SU-DHL-6 (cell line): ENCODE measurements around the gene RBM15B.

ENCODE experiments used
- H2AFZ ChIP-seq: fragments of 200-600 bp; sonication (generic); 2 replicates; pipeline ENCODE4 v1.6.1; 2014; ENCODE audit warnings: low read depth, mild to moderate bottlenecking, moderate library complexity, mixed read lengths, antibody characterized with exemption, low read length; ENCODE audit not compliant: severe bottlenecking
- H3F3A ChIP-seq: fragments of 200-600 bp; shearing (Covaris generic); 2 replicates; pipeline ENCODE4 v1.6.0; 2016; ENCODE audit warnings: antibody characterized with exemption, mild to moderate bottlenecking; ENCODE audit not compliant: insufficient read depth
- H3K27ac ChIP-seq: fragments of 200-600 bp; sonication (generic); 2 replicates; pipeline ENCODE4 v1.5.1; 2016; ENCODE audit warnings: low read depth, mild to moderate bottlenecking, low read length, moderate library complexity, mixed read lengths
- H3K27me3 ChIP-seq: fragments of 200-600 bp; sonication (generic), shearing (Covaris generic); 2 replicates; pipeline ENCODE4 v1.6.0; 2014; ENCODE audit warnings: mild to moderate bottlenecking, low read length
- H3K36me3 ChIP-seq: fragments of 200-600 bp; sonication (generic); 2 replicates; pipeline ENCODE4 v1.6.1; 2014; ENCODE audit warnings: mild to moderate bottlenecking, low read length, mixed read lengths
- H3K4me2 ChIP-seq: fragments of 300-600, 200-600 bp; shearing (Covaris generic), sonication (generic); 2 replicates; pipeline ENCODE4 v1.6.0; 2014; ENCODE audit warnings: low read length, low read depth, mild to moderate bottlenecking; ENCODE audit not compliant: poor library complexity, severe bottlenecking
- H3K4me3 ChIP-seq: fragments of 200-600 bp; sonication (generic); 2 replicates; pipeline ENCODE4 v1.5.1; 2014; ENCODE audit warnings: antibody characterized with exemption, low read length, mild to moderate bottlenecking, mixed read lengths; ENCODE audit not compliant: insufficient read depth, poor library complexity, severe bottlenecking
- H3K79me2 ChIP-seq: fragments of 200-600 bp; sonication (generic); 2 replicates; pipeline ENCODE4 v1.6.1; 2014; ENCODE audit warnings: mild to moderate bottlenecking, low read length, moderate library complexity; ENCODE audit not compliant: insufficient read depth
- H3K9ac ChIP-seq: fragments of 200-600 bp; sonication (generic); 2 replicates; pipeline ENCODE4 v1.7.0; 2014; ENCODE audit warnings: mild to moderate bottlenecking, low read length
- H3K9me2 ChIP-seq: fragments of 200-600 bp; sonication (generic); replicated peaks from 2 replicates; pipeline ENCODE4 v1.6.1; 2014; ENCODE audit warnings: low read length; ENCODE audit not compliant: insufficient read depth
- H3K9me3 ChIP-seq: fragments of 200-600 bp; sonication (generic); 2 replicates; pipeline ENCODE4 v1.6.1; 2014; ENCODE audit warnings: low read length, mixed read lengths; ENCODE audit not compliant: insufficient read depth
- H4K20me1 ChIP-seq: fragments of 200-600 bp; sonication (generic); 2 replicates; pipeline ENCODE4 v1.6.1; 2014; ENCODE audit warnings: low read depth, mild to moderate bottlenecking, antibody characterized with exemption, low read length, moderate library complexity, mixed read lengths
- EZH2phosphoT487 ChIP-seq: fragments of 200-600 bp; sonication (generic), shearing (Covaris generic); conservative IDR thresholded peaks from 2 replicates; pipeline ENCODE4 v1.6.1; 2018; ENCODE audit warnings: mild to moderate bottlenecking, antibody characterized with exemption, low read length, moderate library complexity, mixed read lengths
- TF ChIP-seq, protein P1 (sequence below): fragments of 200-600 bp; sonication (generic); IDR thresholded peaks from one replicate; pipeline ENCODE4 v1.5.1; 2017; ENCODE audit warnings: antibody characterized with exemption, mild to moderate bottlenecking, low read length, moderate library complexity; ENCODE audit not compliant: insufficient read depth, poor library complexity, severe bottlenecking

Gene RBM15B

DNA sequence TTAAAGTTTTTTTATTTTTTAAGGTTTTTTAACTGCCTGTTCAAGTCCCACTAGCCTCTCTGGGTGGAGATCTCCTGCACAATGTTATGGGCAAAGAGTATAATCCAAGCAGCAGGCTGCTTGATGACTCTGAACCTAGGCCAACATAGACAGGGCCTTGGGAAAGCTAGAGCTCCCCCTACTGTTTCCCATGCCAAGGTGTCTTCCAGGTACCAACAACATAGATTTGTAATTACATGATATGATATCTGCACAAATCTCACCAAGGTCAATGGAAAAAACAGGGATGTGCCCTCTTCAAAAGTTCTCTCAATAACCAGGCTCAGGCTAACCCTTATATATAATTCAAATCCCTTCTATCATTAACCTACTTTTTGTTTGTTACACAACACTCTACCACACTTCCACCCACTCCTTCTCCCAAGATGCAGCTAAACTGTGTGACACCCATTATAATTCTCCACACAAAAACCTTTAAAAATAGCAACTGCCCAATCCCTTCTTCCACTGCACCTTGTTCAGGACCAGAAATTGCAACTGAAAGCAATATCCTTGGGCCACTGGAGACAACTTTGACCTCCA lies 43.8 kb downstream of the RBM15B start:
- Histone ChIP-seq H3K27ac (no peak overlapping the region), H3K79me2 (peaks cover 10% of the 10 kb centered on the region; the same call in 1 of the 2 replicates), H3K9me3 (no peaks in the 10 kb centered on the region), H3K4me2 (no peak overlapping the region), H2AFZ (no peak overlapping the region), H3K27me3 (no peaks in the 10 kb centered on the region), H4K20me1 (peaks cover 5% of the 10 kb centered on the region; the same call in 1 of the 2 replicates), H3K4me3 (no peak overlapping the region), H3K36me3 (peaks cover 27% of the 10 kb centered on the region), H3F3A (0 out of 2 replicates have a peak, but pooled peaks cover 9% of the 10 kb centered on the region), H3K9me2 (no peaks in the 10 kb centered on the region), H3K9ac (no peak overlapping the region)
- no peak for TF ChIP-seq EZH2phosphoT487
- TF ChIP-seq, protein P1, sequence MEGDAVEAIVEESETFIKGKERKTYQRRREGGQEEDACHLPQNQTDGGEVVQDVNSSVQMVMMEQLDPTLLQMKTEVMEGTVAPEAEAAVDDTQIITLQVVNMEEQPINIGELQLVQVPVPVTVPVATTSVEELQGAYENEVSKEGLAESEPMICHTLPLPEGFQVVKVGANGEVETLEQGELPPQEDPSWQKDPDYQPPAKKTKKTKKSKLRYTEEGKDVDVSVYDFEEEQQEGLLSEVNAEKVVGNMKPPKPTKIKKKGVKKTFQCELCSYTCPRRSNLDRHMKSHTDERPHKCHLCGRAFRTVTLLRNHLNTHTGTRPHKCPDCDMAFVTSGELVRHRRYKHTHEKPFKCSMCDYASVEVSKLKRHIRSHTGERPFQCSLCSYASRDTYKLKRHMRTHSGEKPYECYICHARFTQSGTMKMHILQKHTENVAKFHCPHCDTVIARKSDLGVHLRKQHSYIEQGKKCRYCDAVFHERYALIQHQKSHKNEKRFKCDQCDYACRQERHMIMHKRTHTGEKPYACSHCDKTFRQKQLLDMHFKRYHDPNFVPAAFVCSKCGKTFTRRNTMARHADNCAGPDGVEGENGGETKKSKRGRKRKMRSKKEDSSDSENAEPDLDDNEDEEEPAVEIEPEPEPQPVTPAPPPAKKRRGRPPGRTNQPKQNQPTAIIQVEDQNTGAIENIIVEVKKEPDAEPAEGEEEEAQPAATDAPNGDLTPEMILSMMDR: peak; percentile 59

DNA sequence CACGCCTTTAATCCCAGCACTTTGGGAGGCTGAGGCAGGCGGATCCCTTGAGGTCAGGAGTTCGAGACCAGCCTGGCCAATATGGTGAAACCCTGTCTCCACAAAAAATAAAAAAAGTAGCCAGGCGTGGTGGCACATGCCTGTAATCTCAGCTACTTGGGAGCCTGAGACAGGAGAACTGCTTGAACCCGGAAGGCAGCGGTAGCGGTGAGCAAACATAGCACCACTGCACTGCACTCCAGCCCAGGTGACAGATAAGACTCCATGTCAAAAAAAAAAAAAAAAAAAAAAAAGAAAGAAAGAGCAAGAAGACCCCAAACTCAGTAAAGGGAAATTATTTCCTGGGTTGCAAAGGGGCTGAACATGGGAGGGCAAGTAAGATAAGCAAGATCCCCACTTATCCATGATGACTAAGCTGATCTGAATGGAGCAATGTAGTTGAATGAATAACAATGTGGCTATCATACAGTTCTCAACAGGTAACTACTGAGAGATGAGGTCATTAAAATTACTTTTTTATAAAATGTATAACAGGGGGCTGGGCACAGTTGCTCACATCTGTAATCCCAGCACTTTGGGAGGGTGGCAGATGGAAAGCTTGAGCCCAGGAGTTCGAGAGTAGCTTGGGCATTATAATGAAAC lies 46.0 kb downstream of the RBM15B start:
- no peaks in the 10 kb centered on the region for H3K9me3 ChIP-seq
- no peak for TF ChIP-seq EZH2phosphoT487
- TF ChIP-seq, protein P1: no peak
- peaks cover 5% of the 10 kb centered on the region; the same call in 1 of the 2 replicates for H4K20me1 ChIP-seq
- no peak overlapping the region for H2AFZ ChIP-seq
- H3K79me2 ChIP-seq: peaks cover 10% of the 10 kb centered on the region; the same call in 1 of the 2 replicates
- H3K9ac ChIP-seq: no peak overlapping the region
- H3K36me3 ChIP-seq: peaks cover 32% of the 10 kb centered on the region
- no peaks in the 10 kb centered on the region for H3K9me2 ChIP-seq
- H3K4me2 ChIP-seq: no peak overlapping the region
- H3K27ac ChIP-seq: no peak overlapping the region
- 0 out of 2 replicates have a peak, but pooled peaks cover 9% of the 10 kb centered on the region for H3F3A ChIP-seq
- no peaks in the 10 kb centered on the region for H3K27me3 ChIP-seq
- H3K4me3 ChIP-seq: no peak overlapping the region

DNA sequence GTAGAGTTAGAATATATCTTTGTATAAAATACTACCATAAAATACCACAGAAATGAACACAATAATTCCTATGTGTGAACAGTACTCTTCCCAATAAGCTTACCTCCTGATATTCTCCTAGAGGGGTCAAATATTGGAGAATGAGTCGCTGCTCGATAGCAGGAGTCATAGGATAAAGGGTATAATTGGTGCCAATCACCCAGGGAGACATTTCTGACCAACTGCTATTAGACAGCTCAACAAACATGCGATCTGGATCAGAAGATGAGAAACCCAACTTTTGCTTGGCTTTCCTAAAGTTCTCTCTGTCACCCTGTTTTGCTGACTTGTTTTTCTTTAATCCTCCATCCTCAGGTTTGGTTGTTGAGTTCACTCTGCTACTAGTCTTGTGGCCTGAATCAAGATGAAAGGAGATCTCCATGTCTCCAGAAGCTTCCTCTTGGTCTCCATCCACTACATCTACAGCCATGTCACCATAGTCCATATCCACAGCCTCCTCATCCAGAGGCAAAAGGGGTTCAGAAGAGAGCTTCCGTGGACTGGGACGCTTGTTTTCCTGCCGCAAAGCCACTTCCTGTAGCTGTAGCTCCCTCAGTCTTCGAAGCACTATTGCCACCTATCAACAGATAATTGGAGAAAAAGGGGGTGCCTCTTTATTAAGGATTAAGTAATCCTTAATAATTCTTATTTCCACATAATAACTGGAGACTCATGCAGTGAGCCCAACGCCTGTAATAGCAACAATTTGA lies 50.4 kb downstream of the RBM15B start:
- Histone ChIP-seq H3K27ac (no peak overlapping the region), H2AFZ (no peak overlapping the region), H3K36me3 (peaks cover 28% of the 10 kb centered on the region), H3K27me3 (no peaks in the 10 kb centered on the region), H3K79me2 (peaks cover 18% of the 10 kb centered on the region), H3F3A (0 out of 2 replicates have a peak, but pooled peaks cover 7% of the 10 kb centered on the region), H3K9me2 (no peaks in the 10 kb centered on the region), H3K9me3 (no peaks in the 10 kb centered on the region), H3K9ac (no peak overlapping the region), H3K4me3 (no peak overlapping the region), H4K20me1 (no peaks in the 10 kb centered on the region), H3K4me2 (no peak overlapping the region)
- TF ChIP-seq, protein P1: no peak
- TF ChIP-seq EZH2phosphoT487: no peak
